Measurements from ENCODE around the gene KLKB1. TPM values are rescaled to one million over a fixed set of nuclear protein-coding genes. Genes with fewer than 3 reads are reported as not detected.

The KLKB1 gene
- total RNA-seq, 1 donor from 2014 or later, result not detected

- no peaks in the 10 kb centered on the region for H3K9me3 ChIP-seq
- DNase-seq (ENCODE audit: low spot score in 2 of 2), result no peak
- TF ChIP-seq, protein P1, sequence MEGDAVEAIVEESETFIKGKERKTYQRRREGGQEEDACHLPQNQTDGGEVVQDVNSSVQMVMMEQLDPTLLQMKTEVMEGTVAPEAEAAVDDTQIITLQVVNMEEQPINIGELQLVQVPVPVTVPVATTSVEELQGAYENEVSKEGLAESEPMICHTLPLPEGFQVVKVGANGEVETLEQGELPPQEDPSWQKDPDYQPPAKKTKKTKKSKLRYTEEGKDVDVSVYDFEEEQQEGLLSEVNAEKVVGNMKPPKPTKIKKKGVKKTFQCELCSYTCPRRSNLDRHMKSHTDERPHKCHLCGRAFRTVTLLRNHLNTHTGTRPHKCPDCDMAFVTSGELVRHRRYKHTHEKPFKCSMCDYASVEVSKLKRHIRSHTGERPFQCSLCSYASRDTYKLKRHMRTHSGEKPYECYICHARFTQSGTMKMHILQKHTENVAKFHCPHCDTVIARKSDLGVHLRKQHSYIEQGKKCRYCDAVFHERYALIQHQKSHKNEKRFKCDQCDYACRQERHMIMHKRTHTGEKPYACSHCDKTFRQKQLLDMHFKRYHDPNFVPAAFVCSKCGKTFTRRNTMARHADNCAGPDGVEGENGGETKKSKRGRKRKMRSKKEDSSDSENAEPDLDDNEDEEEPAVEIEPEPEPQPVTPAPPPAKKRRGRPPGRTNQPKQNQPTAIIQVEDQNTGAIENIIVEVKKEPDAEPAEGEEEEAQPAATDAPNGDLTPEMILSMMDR (IDR thresholded peaks at IDR 0.05), result no peak
- no peaks in the 10 kb centered on the region for H3K36me3 ChIP-seq
- no peak overlapping the region for H3K27ac ChIP-seq
- no peaks in the 10 kb centered on the region for H3K4me1 ChIP-seq
- intact Hi-C loops (cut with DNase I), result no loop called here
- no peak overlapping the region for H3K4me3 ChIP-seq
- no peaks in the 10 kb centered on the region for H3K27me3 ChIP-seq
These were observed 80.2 kb downstream of the KLKB1 start for GRCh38 chr4:186307497-186307896.

DNA sequence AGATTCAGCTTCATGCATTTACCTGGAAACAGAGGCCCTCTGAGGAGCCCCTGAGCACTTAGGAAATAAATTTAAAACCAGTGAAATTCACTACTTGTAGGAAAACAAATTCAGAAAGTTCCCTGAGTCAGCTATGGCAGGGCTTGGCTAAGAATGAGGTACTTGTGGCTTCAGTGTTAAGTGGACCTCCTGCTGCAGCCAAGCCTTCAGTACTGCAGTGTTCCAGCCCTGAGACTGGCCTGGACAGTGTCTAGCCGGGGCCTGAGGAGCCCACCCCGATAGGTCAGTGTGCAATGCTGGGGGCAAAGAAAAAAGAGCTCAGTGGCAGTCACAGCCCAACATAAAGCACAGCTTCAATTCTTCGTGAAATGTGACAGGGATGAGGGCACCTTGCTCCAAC, 80.6 kb downstream of the KLKB1 start:
- no peaks in the 10 kb centered on the region for H3K27me3 ChIP-seq
- no peak for DNase-seq (ENCODE audit: low spot score in 2 of 2)
- no peaks in the 10 kb centered on the region for H3K36me3 ChIP-seq
- no peaks in the 10 kb centered on the region for H3K4me1 ChIP-seq
- TF ChIP-seq, protein P1 (IDR thresholded peaks at IDR 0.05), result no peak
- H3K4me3 ChIP-seq, result no peak overlapping the region
- no peaks in the 10 kb centered on the region for H3K9me3 ChIP-seq
- intact Hi-C loops (cut with DNase I), result no loop called here
- H3K27ac ChIP-seq, result no peak overlapping the region

Other genes starting within 250 kb of the KLKB1 start
- 19.9 TPM for gene TLR3, start 158.4 kb upstream of the KLKB1 start, total RNA-seq
- 13.9 TPM for gene FAM149A, start 122.8 kb upstream of the KLKB1 start, total RNA-seq
- gene CYP4V2, start 35.9 kb upstream of the KLKB1 start, total RNA-seq, result 14.3 TPM
- not detected for gene F11, start 38.7 kb downstream of the KLKB1 start, total RNA-seq

All from ascending aorta (tissue), 2 donors.